Neuron (in vitro differentiated cells): ENCODE data around the gene HYAL2.

Experiments
- H2AFZ ChIP-seq: one replicate; pipeline ENCODE4 v1.6.1; 2013; ENCODE audit warnings: low read depth, mild to moderate bottlenecking, inconsistent platforms, low read length, moderate library complexity
- H3K27me3 ChIP-seq: one replicate; pipeline ENCODE4 v1.6.1; 2013; ENCODE audit warnings: low read length; ENCODE audit not compliant: insufficient read depth
- H3K36me3 ChIP-seq: one replicate; pipeline ENCODE4 v1.6.1; 2013; ENCODE audit warnings: low read length; ENCODE audit not compliant: insufficient read depth
- H3K4me1 ChIP-seq: one replicate; pipeline ENCODE4 v1.6.1; 2013; ENCODE audit warnings: low read length; ENCODE audit not compliant: insufficient read depth
- H3K4me3 ChIP-seq: 2 replicates; pipeline ENCODE4 v1.5.1; 2013; ENCODE audit warnings: mild to moderate bottlenecking, low read length, moderate library complexity
- H3K9me3 ChIP-seq: one replicate; pipeline ENCODE4 v1.6.1; 2013; ENCODE audit warnings: low read length

Gene HYAL2

DNA sequence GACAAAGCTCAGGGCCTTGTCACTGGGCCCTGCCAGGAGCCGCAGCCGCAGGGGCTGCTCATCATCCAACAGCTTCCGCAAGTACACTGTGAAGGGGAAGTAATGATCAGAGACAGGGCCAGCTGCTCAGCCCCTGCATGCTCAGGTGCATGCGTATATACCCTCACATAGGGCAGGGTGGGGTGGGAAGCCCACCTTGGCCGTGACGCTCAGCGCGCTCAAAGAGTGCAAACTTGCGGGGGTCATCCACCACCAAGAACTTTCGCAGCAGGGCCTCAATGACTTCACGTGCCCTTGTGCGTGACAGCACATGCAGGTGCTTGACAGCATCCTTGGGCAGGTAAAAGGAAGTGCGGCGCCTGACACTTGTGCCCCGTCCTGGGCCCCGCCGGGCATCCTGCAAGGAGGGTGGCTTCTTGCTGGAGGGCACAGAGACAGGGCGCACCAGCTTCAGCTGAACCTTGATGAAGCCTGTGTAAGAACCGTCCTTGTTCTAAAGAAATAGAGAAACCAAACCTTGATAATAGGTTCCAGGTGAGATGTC, 8.9 kb upstream of the HYAL2 start:
- peaks cover 27% of the 10 kb centered on the region for H3K4me1 ChIP-seq
- H2AFZ ChIP-seq: no peak overlapping the region
- H3K36me3 ChIP-seq: peaks cover 32% of the 10 kb centered on the region
- no peak overlapping the region for H3K4me3 ChIP-seq
- no peaks in the 10 kb centered on the region for H3K27me3 ChIP-seq
- H3K9me3 ChIP-seq: no peaks in the 10 kb centered on the region

DNA sequence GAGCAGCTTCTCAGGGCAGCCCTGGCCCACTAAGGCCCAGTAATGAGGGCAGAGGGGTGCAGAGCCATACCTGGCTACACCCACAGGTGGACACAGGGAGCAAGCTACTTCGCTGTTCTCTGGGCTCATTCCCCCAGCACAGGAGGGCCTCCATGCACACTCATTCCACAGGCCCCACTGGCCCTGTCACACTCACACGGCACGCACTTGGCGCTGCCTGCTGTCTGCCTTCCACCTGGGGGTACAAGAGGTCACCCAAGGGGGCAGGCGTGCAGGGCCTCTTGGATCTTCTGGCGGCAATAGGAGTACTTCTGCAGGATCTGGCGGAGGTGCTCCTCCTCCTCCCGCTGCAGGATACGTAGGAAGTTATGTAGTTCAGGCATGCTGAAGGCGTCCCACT, 7.8 kb upstream of the HYAL2 start:
- Histone ChIP-seq H3K36me3 (peaks cover 43% of the 10 kb centered on the region), H3K4me3 (no peak overlapping the region), H2AFZ (no peak overlapping the region), H3K4me1 (peaks cover 17% of the 10 kb centered on the region), H3K27me3 (no peaks in the 10 kb centered on the region), H3K9me3 (no peaks in the 10 kb centered on the region)

DNA sequence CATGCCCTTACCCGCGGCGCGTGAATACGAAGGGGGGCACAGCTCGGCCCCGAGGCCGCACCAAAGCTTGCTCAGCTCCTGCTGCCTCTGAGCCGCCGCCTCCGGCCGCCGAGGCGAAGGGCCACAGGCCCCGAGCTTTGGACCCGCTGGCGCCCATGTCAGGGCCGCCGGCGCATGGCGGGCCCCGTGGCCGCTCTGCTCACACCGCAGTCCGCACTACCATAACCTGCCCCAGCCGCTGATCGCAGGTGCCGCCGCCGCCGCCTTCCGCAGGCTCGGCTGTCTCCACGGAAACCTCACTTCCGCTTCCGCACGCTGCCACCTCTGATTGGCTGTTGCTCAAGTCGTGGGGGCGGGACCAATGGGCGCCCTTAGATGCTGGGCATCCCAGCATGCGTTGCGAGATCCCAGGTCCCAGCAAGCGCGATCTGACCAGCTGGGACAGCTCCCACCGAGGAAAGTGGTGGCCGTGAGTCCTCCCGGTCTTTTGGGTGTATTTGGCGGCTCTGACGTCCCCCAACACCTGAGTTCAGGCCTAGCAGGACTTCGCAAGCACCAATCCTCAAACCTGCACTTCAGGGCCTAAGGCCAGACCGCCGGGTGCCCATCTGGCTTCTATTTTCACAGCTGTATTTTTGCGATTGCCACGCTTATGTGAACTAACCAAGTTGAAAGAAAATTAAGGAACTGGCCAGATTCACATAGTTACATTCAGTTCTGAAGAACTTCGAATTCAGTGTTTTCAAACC, 5.6 kb upstream of the HYAL2 start, which contains the start of gene TUSC2:
Gene TUSC2, minus strand, starts transcription at position 281 of the 749 bp plus-strand sequence. Its CDS starts 124 bp downstream, at position 157.
- Histone ChIP-seq H2AFZ (no peak within 1 kb of the TSS), H3K9me3 (no peaks in the 10 kb centered on the region), H3K27me3 (no peaks in the 10 kb centered on the region), H3K4me1 (peaks cover 22% of the 10 kb centered on the region), H3K4me3 (peak within 1 kb of the TSS; percentile 79), H3K36me3 (peaks cover 43% of the 10 kb centered on the region)

DNA sequence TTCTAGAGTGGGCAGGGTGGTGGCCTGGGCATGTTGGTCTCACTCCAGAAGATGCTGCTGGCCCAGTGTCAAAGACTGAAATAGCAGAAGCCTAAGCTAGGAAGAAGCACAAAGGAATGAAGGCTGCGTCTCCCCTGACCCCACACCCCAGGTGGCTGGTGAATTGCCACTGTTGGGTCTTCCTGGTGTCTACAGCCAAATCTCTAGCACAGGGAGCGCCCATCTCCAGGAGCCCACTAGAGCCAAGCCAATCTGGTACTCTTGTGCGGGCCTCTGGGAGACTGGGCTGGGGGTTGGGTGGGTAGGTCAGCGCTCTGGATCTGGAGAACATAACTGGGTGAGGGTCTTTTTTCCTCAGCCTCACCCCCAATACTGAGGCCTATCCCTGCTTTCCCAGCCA, 4.6 kb upstream of the HYAL2 start:
- H3K9me3 ChIP-seq: no peaks in the 10 kb centered on the region
- peaks cover 24% of the 10 kb centered on the region for H3K4me1 ChIP-seq
- peaks cover 40% of the 10 kb centered on the region for H3K36me3 ChIP-seq
- H3K4me3 ChIP-seq: peak overlapping the region; percentile 79
- no peak overlapping the region for H2AFZ ChIP-seq
- no peaks in the 10 kb centered on the region for H3K27me3 ChIP-seq

DNA sequence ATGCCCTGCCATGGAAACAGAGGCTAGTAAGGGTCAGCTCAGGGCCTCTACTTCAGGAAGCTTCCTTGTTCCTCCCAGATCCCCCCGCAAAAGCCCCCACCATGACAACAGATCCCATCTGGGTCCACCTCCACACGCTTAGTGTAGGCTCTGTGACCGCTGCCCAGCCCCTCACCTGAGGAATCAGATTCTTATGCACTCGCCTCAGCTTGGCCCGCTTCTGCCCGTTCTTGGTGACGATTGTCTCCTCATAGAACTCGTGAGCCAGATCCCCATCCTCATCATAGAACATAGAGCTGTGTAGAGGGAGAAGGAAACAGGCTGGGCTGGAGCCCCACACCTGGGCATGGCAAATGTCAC, 3.6 kb upstream of the HYAL2 start:
- no peak overlapping the region for H3K4me3 ChIP-seq
- H2AFZ ChIP-seq: no peak overlapping the region
- peaks cover 30% of the 10 kb centered on the region for H3K36me3 ChIP-seq
- H3K4me1 ChIP-seq: peaks cover 28% of the 10 kb centered on the region
- no peaks in the 10 kb centered on the region for H3K9me3 ChIP-seq
- no peaks in the 10 kb centered on the region for H3K27me3 ChIP-seq

DNA sequence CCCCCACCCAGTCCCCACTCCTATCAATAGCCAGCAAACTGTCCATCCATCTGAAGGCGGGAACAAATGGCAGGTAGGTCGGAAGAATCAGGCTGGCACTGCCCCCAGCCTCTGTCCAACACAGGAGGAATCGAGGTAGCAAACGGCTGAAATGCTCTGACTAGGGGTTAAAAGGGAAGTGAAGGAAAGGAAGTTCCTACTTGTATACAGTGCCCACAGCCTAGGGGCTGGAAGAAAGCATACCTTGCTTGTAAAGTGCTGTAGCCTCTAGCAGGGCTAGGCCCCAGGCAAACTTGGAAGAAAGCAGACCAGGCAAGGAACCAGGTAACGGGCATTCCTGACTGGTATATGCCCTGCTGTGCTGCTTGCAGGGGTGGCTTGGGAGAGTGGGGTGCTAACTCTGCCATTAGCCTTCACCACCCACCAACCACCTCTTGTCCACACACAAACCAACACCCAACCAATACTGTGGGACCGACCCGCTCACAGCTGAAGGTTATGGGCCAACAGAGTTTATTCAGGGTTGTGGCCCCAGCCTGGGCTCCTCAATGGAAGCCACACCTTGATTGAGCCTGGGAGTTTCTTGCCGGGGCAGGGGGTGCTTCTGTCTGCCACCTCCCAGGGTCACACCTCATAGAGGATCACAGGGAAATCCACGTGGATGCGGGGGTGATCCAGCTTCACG, 3.1 kb upstream of the HYAL2 start:
- Histone ChIP-seq H3K27me3 (no peaks in the 10 kb centered on the region), H3K4me3 (no peak overlapping the region), H3K9me3 (no peaks in the 10 kb centered on the region), H3K4me1 (peaks cover 30% of the 10 kb centered on the region), H3K36me3 (peaks cover 25% of the 10 kb centered on the region), H2AFZ (no peak overlapping the region)

DNA sequence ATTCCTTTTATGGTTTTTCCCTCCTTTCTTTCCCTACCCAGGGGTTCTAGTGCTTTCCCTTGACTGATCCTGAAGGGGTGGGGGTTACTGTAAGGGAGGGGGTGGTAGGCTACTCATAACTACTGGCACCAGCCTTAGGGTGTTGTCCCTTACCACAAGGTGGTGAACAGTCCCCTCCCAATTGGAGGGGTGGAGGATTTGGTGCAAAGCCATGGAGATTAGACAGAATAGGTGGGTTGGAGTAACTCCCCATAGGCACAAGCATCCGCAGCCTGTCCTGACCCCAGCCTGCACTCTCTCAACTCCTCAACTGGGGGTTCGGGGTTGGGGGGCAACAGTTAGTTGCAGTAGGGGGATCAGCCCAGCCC, 2.6 kb upstream of the HYAL2 start:
- Histone ChIP-seq H3K4me1 (peaks cover 35% of the 10 kb centered on the region), H2AFZ (no peak overlapping the region), H3K27me3 (no peaks in the 10 kb centered on the region), H3K4me3 (no peak overlapping the region), H3K36me3 (peaks cover 19% of the 10 kb centered on the region), H3K9me3 (no peaks in the 10 kb centered on the region)

DNA sequence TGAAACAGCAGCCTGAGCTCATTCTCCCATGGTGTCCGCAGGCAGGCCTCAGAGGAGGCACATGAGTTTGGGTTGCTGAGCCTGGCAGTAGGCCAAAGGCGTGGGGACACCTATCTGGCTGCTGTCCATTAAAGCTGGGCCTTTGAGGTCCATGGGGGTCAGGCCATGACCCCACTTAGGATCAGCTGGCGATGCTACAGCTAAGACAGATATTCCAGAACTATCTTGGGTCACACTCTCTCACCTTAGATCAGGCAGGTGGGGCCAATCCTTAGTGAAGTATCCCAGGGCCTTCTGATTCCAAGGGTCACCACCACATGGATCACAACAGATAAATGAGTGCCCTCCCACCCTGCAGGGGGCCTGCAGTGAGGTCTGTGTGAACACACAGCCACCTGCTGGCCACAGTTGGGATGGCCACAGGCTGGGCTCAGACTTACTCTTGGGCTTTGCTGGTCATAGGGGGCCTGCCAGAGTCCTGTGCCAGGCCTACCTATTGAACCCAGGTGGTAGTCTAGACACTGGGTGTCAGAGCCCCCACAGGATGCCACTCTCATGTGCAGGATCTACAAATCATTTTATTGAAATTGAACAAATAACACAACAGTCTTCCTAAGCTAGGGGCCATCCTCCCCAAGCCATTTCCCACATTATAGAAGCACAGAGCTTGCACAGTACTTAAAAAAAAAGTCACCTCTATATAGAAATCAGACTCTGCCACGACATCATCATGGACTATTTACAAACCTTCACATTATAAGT, 2.0 kb upstream of the HYAL2 start:
- H3K4me1 ChIP-seq: peaks cover 41% of the 10 kb centered on the region
- H2AFZ ChIP-seq: no peak overlapping the region
- H3K27me3 ChIP-seq: no peaks in the 10 kb centered on the region
- H3K9me3 ChIP-seq: no peaks in the 10 kb centered on the region
- H3K4me3 ChIP-seq: no peak overlapping the region
- peaks cover 19% of the 10 kb centered on the region for H3K36me3 ChIP-seq

DNA sequence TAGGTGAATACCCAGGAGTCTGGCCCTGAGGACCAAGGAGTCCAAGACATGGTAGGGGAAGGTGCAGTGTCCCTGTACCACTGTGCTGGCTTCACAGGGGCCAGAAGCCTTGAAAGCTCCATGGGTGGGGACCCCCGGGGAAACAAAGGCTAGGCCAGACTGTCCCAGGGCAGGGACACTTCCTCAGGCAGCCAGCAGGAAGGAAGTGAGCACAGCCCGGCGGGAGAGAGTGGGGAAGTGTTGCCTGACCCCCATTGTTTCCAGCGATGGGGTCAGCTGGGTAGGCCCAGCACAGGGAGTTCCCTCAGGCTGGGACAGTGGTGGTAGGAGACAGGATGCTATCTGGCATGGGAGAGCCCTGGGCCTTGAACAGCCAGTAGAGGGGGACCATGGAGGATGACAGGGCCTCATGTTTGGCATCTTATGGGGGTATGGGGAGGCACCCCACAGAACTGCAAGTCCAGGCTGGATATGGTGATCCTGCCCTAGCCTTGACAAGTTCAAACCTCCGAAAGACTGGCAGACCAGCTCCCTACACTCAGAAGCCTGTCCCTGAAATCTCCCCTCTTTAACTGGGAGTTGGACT, 1.2 kb upstream of the HYAL2 start:
- H2AFZ ChIP-seq: no peak overlapping the region

DNA sequence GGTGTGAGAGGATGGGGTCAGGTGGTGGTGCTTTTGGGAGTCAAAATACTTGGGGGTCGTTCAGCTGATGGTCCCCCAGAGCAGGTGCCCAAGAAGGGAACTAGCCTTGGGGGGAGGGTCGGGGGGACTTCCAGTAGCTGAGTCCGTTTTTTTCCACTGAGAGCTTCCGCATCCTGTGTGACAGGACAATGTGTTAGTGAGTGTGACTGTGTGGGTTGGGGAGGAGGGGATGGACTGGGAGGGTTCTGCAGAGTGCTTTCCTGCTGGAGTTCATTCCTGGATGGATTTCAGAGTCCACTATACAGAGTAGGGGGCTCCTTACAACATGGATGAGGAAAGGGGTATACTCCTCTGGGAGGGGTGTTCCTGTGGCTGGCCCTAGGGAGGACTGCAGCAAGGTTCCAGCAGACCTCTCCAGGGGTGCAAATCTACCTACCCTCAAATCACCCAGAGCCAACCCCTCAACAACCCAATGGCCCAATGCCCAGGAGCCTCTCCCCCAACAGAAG, 601 bp upstream of the HYAL2 start:
- H3K4me1 ChIP-seq: peaks cover 41% of the 10 kb centered on the region
- peaks cover 33% of the 10 kb centered on the region for H3K36me3 ChIP-seq
- H3K4me3 ChIP-seq: no peak overlapping the region
- H3K27me3 ChIP-seq: no peaks in the 10 kb centered on the region
- H3K9me3 ChIP-seq: no peaks in the 10 kb centered on the region
- H2AFZ ChIP-seq: no peak overlapping the region

More for the DNA sequence above, 1.2 kb upstream of the HYAL2 start:
- no peaks in the 10 kb centered on the region for H3K27me3 ChIP-seq
- peaks cover 44% of the 10 kb centered on the region for H3K4me1 ChIP-seq
- H3K9me3 ChIP-seq: no peaks in the 10 kb centered on the region
- no peak overlapping the region for H3K4me3 ChIP-seq
- H3K36me3 ChIP-seq: peaks cover 27% of the 10 kb centered on the region

DNA sequence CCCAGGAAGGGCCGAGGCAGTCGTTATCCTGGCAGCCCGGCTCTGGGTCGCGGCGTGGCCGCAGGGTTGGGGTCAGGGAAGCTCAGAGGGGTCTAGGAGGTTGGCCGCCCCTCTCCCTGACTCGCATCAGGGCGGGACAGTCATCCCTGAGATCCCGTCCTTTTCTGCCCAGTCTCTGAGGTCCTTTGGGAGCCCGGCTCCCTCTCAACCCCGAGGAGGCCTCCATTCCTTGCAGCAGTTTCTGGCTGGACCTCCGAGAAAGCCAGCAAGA, 495 bp downstream of the HYAL2 start:
- Histone ChIP-seq H3K27me3 (no peaks in the 10 kb centered on the region), H3K9me3 (no peaks in the 10 kb centered on the region), H3K4me3 (no peak overlapping the region), H2AFZ (no peak overlapping the region), H3K36me3 (peaks cover 41% of the 10 kb centered on the region), H3K4me1 (peaks cover 35% of the 10 kb centered on the region)

DNA sequence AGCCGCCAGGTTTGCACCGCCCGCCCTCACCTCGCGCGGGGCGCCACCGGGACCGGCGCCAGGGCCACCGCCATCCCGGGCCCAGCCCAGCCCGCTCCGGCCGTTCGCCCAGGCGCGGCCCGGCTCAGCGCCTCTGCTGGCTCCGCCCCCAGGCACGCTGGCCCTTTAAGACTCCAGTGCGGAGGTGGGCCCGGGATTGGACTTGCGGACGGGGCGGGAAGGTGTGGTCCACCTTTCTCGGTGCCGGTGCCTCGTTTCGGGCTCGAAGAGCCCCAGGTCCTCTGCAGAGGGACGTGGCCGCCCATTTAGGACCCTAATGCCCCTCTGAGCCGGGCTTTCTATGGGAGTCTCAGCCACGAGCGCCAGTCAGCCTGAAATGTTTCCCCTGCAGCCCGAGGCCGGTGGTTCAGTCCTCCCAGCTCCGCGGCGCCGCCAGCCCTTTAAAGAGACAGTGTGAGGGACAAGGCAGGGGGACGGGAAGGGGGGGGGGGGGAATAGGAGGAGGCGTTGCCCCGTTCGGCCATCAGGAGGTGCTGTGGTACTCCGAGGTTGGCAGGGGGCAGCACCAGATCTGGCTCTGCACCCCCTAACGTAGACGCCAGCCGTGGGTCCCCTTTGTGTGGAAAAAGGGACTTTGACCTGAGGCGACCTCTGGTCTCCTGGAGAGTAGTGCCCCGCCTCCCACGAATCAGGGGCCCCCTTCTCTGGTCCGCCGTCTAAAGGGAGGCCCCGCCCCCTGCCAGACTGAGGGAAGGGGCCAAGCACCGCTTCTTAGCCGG, 1.0 kb downstream of the HYAL2 start:
- peak overlapping the region; percentile 74 for H3K4me3 ChIP-seq
- H3K27me3 ChIP-seq: no peaks in the 10 kb centered on the region
- peak overlapping the region; percentile 36 for H2AFZ ChIP-seq
- peaks cover 30% of the 10 kb centered on the region for H3K4me1 ChIP-seq
- peaks cover under 1% of the 10 kb centered on the region for H3K9me3 ChIP-seq
- peaks cover 45% of the 10 kb centered on the region for H3K36me3 ChIP-seq
